Activated naive CD8-positive, alpha-beta T cell treated with anti-CD3 and anti-CD28 coated beads for 36 hours (primary cell): ENCODE data around the gene CNRIP1. TPM values are rescaled to one million over a fixed set of nuclear protein-coding genes. Genes with fewer than 3 reads are reported as not detected.

Source experiments
- DNase-seq: peaks from one replicate; pipeline ENCODE4 v3.0.0; 2021
- H3K27ac Mint-ChIP-seq: one replicate; pipeline ENCODE4 v1.8.0; 2022; ENCODE audit warnings: mild to moderate bottlenecking, moderate library complexity, mixed read lengths
- H3K27me3 Mint-ChIP-seq: one replicate; pipeline ENCODE4 v1.8.0; 2022; ENCODE audit warnings: mild to moderate bottlenecking, mixed read lengths
- H3K36me3 Mint-ChIP-seq: one replicate; pipeline ENCODE4 v1.8.0; 2021; ENCODE audit warnings: mild to moderate bottlenecking, mixed read lengths
- H3K4me1 Mint-ChIP-seq: one replicate; pipeline ENCODE4 v1.8.0; 2021; ENCODE audit warnings: mixed read lengths
- H3K4me3 Mint-ChIP-seq: one replicate; pipeline ENCODE4 v1.8.0; 2022; ENCODE audit warnings: mild to moderate bottlenecking, moderate library complexity, mixed read lengths
- H3K9me3 Mint-ChIP-seq: one replicate; pipeline ENCODE4 v1.8.0; 2022; ENCODE audit warnings: mixed read lengths
- total RNA-seq, 2 experiments: library from RNA; stranded (reverse); gene quantifications; one replicate each; pipeline ENCODE4 v1.2.3, GENCODE V29; 2021

CNRIP1 gene
- not detected for total RNA-seq

- H3K9me3 Mint-ChIP-seq = no peaks in the 10 kb centered on the region
- DNase-seq = peak; percentile 8
- peaks cover 78% of the 10 kb centered on the region for H3K27me3 Mint-ChIP-seq
- no peak within 1 kb of the TSS for H3K27ac Mint-ChIP-seq
- H3K4me3 Mint-ChIP-seq = peak within 1 kb of the TSS; percentile 64
- H3K4me1 Mint-ChIP-seq = peaks cover 4% of the 10 kb centered on the region
- H3K36me3 Mint-ChIP-seq = no peaks in the 10 kb centered on the region
These were observed at the start of gene CNRIP1 for GRCh38 chr2:68319398-68320117. Gene CNRIP1 (minus strand): TSS chr2:68319949. CDS start chr2:68319400, 549 bp downstream.

GRCh38 chr2:68369337-68369734 is 49.6 kb upstream of the CNRIP1 start:
- peaks cover 6% of the 10 kb centered on the region for H3K36me3 Mint-ChIP-seq
- peaks cover 2% of the 10 kb centered on the region for H3K9me3 Mint-ChIP-seq
- H3K4me1 Mint-ChIP-seq = peaks cover 19% of the 10 kb centered on the region
- peaks cover 11% of the 10 kb centered on the region for H3K27me3 Mint-ChIP-seq
- DNase-seq = no peak
- no peak overlapping the region for H3K4me3 Mint-ChIP-seq
- H3K27ac Mint-ChIP-seq = no peak overlapping the region

GRCh38 chr2:68368654-68369336 is 49.0 kb upstream of the CNRIP1 start:
- H3K4me1 Mint-ChIP-seq = peaks cover 24% of the 10 kb centered on the region

GRCh38 chr2:68367953-68368653 is 48.4 kb upstream of the CNRIP1 start:
- Mint-ChIP-seq H3K27ac (no peak overlapping the region), H3K36me3 (peaks cover 6% of the 10 kb centered on the region), H3K27me3 (peaks cover 19% of the 10 kb centered on the region), H3K4me3 (no peak overlapping the region), H3K4me1 (peaks cover 29% of the 10 kb centered on the region), H3K9me3 (peaks cover 2% of the 10 kb centered on the region)
- DNase-seq = no peak

More at GRCh38 chr2:68368654-68369336, 49.0 kb upstream of the CNRIP1 start:
- H3K27ac Mint-ChIP-seq = no peak overlapping the region
- peaks cover 6% of the 10 kb centered on the region for H3K36me3 Mint-ChIP-seq
- H3K9me3 Mint-ChIP-seq = peaks cover 2% of the 10 kb centered on the region
- DNase-seq = no peak
- H3K4me3 Mint-ChIP-seq = no peak overlapping the region
- peaks cover 16% of the 10 kb centered on the region for H3K27me3 Mint-ChIP-seq

GRCh38 chr2:68366083-68366560 is 46.4 kb upstream of the CNRIP1 start:
- no peak for DNase-seq
- Mint-ChIP-seq H3K4me1 (peaks cover 31% of the 10 kb centered on the region), H3K4me3 (peak overlapping the region; percentile 27), H3K36me3 (peaks cover 6% of the 10 kb centered on the region), H3K27ac (no peak overlapping the region), H3K9me3 (peaks cover 2% of the 10 kb centered on the region), H3K27me3 (peaks cover 25% of the 10 kb centered on the region)

GRCh38 chr2:68365087-68365486 is 45.3 kb upstream of the CNRIP1 start, which contains the start of gene PLEK:
Gene PLEK (plus strand): TSS chr2:68365282. CDS start chr2:68365352, 70 bp downstream.
- H3K27ac Mint-ChIP-seq = peak within 1 kb of the TSS; percentile 67
- no peak for DNase-seq
- H3K4me3 Mint-ChIP-seq = peak within 1 kb of the TSS; percentile 51
- peaks cover 2% of the 10 kb centered on the region for H3K9me3 Mint-ChIP-seq
- peaks cover 25% of the 10 kb centered on the region for H3K27me3 Mint-ChIP-seq
- peaks cover 29% of the 10 kb centered on the region for H3K4me1 Mint-ChIP-seq
- H3K36me3 Mint-ChIP-seq = peaks cover 5% of the 10 kb centered on the region

- peaks cover 1% of the 10 kb centered on the region for H3K9me3 Mint-ChIP-seq
- H3K4me1 Mint-ChIP-seq = peaks cover 29% of the 10 kb centered on the region
- peaks cover 25% of the 10 kb centered on the region for H3K27me3 Mint-ChIP-seq
- H3K27ac Mint-ChIP-seq = no peak overlapping the region
- DNase-seq = no peak
- H3K36me3 Mint-ChIP-seq = peaks cover 1% of the 10 kb centered on the region
- no peak overlapping the region for H3K4me3 Mint-ChIP-seq
These were observed 44.0 kb upstream of the CNRIP1 start for GRCh38 chr2:68363721-68364120.

GRCh38 chr2:68362749-68363148 is 43.0 kb upstream of the CNRIP1 start:
- peaks cover 28% of the 10 kb centered on the region for H3K27me3 Mint-ChIP-seq
- no peaks in the 10 kb centered on the region for H3K36me3 Mint-ChIP-seq
- H3K9me3 Mint-ChIP-seq = no peaks in the 10 kb centered on the region
- H3K4me3 Mint-ChIP-seq = no peak overlapping the region
- no peak for DNase-seq
- peak overlapping the region; percentile 79 for H3K27ac Mint-ChIP-seq
- H3K4me1 Mint-ChIP-seq = peaks cover 29% of the 10 kb centered on the region

- H3K27me3 Mint-ChIP-seq = peaks cover 28% of the 10 kb centered on the region
These were observed 42.3 kb upstream of the CNRIP1 start for GRCh38 chr2:68362069-68362468.

GRCh38 chr2:68359889-68360288 is 40.1 kb upstream of the CNRIP1 start:
- Mint-ChIP-seq H3K9me3 (no peaks in the 10 kb centered on the region), H3K27ac (no peak overlapping the region), H3K4me3 (no peak overlapping the region), H3K27me3 (peaks cover 22% of the 10 kb centered on the region), H3K4me1 (peaks cover 26% of the 10 kb centered on the region), H3K36me3 (no peaks in the 10 kb centered on the region)
- DNase-seq = no peak

More at GRCh38 chr2:68362069-68362468, 42.3 kb upstream of the CNRIP1 start:
- Mint-ChIP-seq H3K27ac (peak overlapping the region; percentile 79), H3K36me3 (no peaks in the 10 kb centered on the region), H3K4me1 (peaks cover 29% of the 10 kb centered on the region), H3K4me3 (peak overlapping the region; percentile 55), H3K9me3 (no peaks in the 10 kb centered on the region)
- peak; percentile 72 for DNase-seq

- Mint-ChIP-seq H3K4me3 (no peak overlapping the region), H3K9me3 (no peaks in the 10 kb centered on the region), H3K27me3 (peaks cover 9% of the 10 kb centered on the region), H3K36me3 (no peaks in the 10 kb centered on the region), H3K27ac (no peak overlapping the region), H3K4me1 (peaks cover 10% of the 10 kb centered on the region)
- DNase-seq = no peak
These were observed 38.0 kb upstream of the CNRIP1 start for GRCh38 chr2:68357605-68358337.

- H3K4me3 Mint-ChIP-seq = no peak overlapping the region
- no peak for DNase-seq
- no peaks in the 10 kb centered on the region for H3K9me3 Mint-ChIP-seq
- no peak overlapping the region for H3K27ac Mint-ChIP-seq
- no peaks in the 10 kb centered on the region for H3K36me3 Mint-ChIP-seq
- peaks cover 3% of the 10 kb centered on the region for H3K27me3 Mint-ChIP-seq
- peaks cover under 1% of the 10 kb centered on the region for H3K4me1 Mint-ChIP-seq
These were observed 37.0 kb upstream of the CNRIP1 start for GRCh38 chr2:68356599-68357239.

- no peaks in the 10 kb centered on the region for H3K36me3 Mint-ChIP-seq
- no peaks in the 10 kb centered on the region for H3K9me3 Mint-ChIP-seq
- H3K4me1 Mint-ChIP-seq = no peaks in the 10 kb centered on the region
- no peak overlapping the region for H3K27ac Mint-ChIP-seq
- H3K27me3 Mint-ChIP-seq = peaks cover 10% of the 10 kb centered on the region
- no peak overlapping the region for H3K4me3 Mint-ChIP-seq
- DNase-seq = no peak
These were observed 33.1 kb upstream of the CNRIP1 start for GRCh38 chr2:68352651-68353391.
